C4-2B (cell line): ENCODE results near the gene LAGE3.

Experiments
- CTCF ChIP-seq: fragments of 450-650 bp; conservative IDR thresholded peaks from 2 replicates; pipeline ENCODE4 v1.5.1; 2017; ENCODE audit warnings: mild to moderate bottlenecking
- ZFX ChIP-seq: fragments of 450-650 bp; IDR thresholded peaks from 2 replicates; pipeline ENCODE4 v1.6.1; 2017

DNA sequence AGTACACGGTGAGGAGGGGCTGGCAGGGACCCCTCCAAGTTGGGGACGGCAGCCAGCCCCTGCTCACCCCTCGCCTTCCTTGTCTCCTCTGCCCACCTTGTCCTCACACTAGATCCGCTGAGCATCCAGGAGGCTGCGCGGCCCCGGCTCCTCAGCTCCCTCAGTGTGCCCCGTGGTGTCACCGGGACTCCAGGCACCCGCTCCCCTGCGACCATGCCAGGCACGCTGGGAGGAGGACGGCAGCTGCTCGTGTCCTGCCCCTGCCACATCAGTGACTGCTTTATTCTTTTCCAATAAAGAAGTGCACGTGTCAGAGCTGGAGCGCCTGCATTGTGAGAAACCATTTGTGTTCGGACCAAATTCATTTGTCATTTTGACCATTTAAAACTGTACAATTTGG lies 28.8 kb downstream of the LAGE3 start:
- no peak for TF ChIP-seq CTCF
- TF ChIP-seq ZFX, result no peak
